ENCODE results near the gene DNAJC5. TPM values are rescaled to one million over a fixed set of nuclear protein-coding genes. Genes with fewer than 3 reads are reported as not detected.

Gene DNAJC5
- total and polyA plus RNA-seq, 9 of the 15 experiments (the other 6 are each of a cell fraction or from before 2014, with no cell fraction given): 0.95 to 42.8 (median 23.4) TPM

DNA sequence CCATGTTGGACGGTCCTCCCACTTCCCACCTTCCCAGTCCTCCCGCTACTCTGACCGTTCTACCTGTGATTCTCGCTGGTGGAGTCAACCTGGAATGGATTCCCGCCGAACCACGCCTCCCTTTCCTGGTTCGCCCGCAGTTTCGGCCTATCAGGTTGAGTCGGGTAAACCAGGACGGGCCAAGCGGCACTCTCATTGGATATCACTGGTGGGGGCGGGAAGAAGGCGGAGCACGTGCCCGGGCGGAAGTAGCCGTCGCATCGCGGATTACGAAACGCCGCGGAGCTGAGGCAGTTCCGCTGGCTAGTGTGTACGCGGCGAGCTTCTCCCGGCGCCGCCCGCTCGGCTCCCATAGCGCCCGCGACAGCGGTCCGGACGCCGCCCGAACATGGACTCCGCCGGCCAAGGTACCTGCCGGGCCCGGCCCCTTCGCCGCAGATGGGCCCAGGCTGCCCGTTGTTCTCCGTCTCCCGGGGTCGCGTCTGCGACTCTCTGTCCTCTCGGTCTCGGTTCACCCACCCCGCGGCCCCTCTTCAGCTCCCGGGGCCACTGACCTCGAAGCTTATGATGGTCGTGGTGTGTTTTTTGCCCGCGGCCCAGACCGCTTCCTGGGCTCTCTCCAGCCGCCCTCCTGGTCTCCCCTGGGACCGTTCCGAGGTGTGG lies 29.8 kb upstream of the DNAJC5 start, which contains the start of gene TPD52L2 (continued):
- TF ChIP-seq, protein P1, sequence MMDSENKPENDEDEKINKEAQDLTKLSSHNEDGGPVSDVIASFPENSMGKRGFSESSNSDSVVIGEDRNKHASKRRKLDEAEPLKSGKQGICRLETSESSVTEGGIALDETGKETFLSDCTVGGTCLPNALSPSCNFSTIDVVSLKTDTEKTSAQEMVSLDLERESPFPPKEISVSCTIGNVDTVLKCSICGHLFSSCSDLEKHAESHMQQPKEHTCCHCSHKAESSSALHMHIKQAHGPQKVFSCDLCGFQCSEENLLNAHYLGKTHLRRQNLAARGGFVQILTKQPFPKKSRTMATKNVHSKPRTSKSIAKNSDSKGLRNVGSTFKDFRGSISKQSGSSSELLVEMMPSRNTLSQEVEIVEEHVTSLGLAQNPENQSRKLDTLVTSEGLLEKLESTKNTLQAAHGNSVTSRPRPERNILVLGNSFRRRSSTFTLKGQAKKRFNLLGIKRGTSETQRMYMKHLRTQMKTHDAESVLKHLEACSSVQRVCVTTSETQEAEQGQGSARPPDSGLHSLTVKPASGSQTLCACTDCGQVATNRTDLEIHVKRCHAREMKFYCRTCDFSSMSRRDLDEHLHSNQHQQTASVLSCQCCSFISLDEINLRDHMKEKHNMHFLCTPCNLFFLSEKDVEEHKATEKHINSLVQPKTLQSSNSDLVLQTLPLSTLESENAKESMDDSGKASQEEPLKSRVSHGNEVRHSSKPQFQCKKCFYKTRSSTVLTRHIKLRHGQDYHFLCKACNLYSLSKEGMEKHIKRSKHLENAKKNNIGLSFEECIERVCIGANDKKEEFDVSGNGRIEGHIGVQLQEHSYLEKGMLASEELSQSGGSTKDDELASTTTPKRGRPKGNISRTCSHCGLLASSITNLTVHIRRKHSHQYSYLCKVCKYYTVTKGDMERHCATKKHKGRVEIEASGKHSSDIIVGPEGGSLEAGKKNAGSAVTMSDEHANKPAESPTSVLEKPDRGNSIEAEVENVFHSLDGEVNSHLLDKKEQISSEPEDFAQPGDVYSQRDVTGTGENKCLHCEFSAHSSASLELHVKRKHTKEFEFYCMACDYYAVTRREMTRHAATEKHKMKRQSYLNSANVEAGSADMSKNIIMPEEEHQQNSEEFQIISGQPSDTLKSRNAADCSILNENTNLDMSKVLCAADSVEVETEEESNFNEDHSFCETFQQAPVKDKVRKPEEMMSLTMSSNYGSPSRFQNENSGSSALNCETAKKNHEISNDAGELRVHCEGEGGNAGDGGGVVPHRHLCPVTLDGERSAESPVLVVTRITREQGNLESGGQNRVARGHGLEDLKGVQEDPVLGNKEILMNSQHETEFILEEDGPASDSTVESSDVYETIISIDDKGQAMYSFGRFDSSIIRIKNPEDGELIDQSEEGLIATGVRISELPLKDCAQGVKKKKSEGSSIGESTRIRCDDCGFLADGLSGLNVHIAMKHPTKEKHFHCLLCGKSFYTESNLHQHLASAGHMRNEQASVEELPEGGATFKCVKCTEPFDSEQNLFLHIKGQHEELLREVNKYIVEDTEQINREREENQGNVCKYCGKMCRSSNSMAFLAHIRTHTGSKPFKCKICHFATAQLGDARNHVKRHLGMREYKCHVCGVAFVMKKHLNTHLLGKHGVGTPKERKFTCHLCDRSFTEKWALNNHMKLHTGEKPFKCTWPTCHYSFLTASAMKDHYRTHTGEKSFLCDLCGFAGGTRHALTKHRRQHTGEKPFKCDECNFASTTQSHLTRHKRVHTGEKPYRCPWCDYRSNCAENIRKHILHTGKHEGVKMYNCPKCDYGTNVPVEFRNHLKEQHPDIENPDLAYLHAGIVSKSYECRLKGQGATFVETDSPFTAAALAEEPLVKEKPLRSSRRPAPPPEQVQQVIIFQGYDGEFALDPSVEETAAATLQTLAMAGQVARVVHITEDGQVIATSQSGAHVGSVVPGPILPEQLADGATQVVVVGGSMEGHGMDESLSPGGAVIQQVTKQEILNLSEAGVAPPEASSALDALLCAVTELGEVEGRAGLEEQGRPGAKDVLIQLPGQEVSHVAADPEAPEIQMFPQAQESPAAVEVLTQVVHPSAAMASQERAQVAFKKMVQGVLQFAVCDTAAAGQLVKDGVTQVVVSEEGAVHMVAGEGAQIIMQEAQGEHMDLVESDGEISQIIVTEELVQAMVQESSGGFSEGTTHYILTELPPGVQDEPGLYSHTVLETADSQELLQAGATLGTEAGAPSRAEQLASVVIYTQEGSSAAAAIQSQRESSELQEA (IDR thresholded peaks at IDR 0.05; ENCODE audit: low read depth): peak; percentile 86
- TF ChIP-seq DPF2 (IDR thresholded peaks at IDR 0.05) (no peak), MTA3 (IDR thresholded peaks at IDR 0.05; ENCODE audit: borderline replicate concordance) (0 out of 2 replicates have a peak, but pooled peaks have one; percentile 89), BACH1 (tag; IDR thresholded peaks at IDR 0.05) (no peak), FOXK1 (CRISPR knock-in tag; IDR thresholded peaks at IDR 0.05; ENCODE audit: borderline replicate concordance) (0 out of 2 replicates have a peak, but pooled peaks have one; percentile 56), TCF3 (CRISPR knock-in tag; IDR thresholded peaks at IDR 0.05) (no peak)
- TF ChIP-seq, protein P2, sequence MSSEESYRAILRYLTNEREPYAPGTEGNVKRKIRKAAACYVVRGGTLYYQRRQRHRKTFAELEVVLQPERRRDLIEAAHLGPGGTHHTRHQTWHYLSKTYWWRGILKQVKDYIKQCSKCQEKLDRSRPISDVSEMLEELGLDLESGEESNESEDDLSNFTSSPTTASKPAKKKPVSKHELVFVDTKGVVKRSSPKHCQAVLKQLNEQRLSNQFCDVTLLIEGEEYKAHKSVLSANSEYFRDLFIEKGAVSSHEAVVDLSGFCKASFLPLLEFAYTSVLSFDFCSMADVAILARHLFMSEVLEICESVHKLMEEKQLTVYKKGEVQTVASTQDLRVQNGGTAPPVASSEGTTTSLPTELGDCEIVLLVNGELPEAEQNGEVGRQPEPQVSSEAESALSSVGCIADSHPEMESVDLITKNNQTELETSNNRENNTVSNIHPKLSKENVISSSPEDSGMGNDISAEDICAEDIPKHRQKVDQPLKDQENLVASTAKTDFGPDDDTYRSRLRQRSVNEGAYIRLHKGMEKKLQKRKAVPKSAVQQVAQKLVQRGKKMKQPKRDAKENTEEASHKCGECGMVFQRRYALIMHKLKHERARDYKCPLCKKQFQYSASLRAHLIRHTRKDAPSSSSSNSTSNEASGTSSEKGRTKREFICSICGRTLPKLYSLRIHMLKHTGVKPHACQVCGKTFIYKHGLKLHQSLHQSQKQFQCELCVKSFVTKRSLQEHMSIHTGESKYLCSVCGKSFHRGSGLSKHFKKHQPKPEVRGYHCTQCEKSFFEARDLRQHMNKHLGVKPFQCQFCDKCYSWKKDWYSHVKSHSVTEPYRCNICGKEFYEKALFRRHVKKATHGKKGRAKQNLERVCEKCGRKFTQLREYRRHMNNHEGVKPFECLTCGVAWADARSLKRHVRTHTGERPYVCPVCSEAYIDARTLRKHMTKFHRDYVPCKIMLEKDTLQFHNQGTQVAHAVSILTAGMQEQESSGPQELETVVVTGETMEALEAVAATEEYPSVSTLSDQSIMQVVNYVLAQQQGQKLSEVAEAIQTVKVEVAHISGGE (CRISPR knock-in tag; IDR thresholded peaks at IDR 0.05): peak; percentile 87 to 97 (median 97)
- TF ChIP-seq, protein P3, sequence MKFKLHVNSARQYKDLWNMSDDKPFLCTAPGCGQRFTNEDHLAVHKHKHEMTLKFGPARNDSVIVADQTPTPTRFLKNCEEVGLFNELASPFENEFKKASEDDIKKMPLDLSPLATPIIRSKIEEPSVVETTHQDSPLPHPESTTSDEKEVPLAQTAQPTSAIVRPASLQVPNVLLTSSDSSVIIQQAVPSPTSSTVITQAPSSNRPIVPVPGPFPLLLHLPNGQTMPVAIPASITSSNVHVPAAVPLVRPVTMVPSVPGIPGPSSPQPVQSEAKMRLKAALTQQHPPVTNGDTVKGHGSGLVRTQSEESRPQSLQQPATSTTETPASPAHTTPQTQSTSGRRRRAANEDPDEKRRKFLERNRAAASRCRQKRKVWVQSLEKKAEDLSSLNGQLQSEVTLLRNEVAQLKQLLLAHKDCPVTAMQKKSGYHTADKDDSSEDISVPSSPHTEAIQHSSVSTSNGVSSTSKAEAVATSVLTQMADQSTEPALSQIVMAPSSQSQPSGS (CRISPR knock-in tag; IDR thresholded peaks at IDR 0.05): no peak
- TF ChIP-seq, protein P4, sequence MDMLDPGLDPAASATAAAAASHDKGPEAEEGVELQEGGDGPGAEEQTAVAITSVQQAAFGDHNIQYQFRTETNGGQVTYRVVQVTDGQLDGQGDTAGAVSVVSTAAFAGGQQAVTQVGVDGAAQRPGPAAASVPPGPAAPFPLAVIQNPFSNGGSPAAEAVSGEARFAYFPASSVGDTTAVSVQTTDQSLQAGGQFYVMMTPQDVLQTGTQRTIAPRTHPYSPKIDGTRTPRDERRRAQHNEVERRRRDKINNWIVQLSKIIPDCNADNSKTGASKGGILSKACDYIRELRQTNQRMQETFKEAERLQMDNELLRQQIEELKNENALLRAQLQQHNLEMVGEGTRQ (CRISPR knock-in tag; IDR thresholded peaks at IDR 0.05): peak; percentile 92
- TF ChIP-seq, protein P5, sequence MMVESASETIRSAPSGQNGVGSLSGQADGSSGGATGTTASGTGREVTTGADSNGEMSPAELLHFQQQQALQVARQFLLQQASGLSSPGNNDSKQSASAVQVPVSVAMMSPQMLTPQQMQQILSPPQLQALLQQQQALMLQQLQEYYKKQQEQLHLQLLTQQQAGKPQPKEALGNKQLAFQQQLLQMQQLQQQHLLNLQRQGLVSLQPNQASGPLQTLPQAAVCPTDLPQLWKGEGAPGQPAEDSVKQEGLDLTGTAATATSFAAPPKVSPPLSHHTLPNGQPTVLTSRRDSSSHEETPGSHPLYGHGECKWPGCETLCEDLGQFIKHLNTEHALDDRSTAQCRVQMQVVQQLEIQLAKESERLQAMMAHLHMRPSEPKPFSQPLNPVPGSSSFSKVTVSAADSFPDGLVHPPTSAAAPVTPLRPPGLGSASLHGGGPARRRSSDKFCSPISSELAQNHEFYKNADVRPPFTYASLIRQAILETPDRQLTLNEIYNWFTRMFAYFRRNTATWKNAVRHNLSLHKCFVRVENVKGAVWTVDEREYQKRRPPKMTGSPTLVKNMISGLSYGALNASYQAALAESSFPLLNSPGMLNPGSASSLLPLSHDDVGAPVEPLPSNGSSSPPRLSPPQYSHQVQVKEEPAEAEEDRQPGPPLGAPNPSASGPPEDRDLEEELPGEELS (CRISPR knock-in tag; IDR thresholded peaks at IDR 0.05; ENCODE audit: borderline replicate concordance): no peak
